ENCODE measurements around the gene PRM1. TPM values are rescaled to one million over a fixed set of nuclear protein-coding genes. Genes with fewer than 3 reads are reported as not detected.
A peak's percentile ranks its signal among the peaks of the same experiment; 100 is the strongest.

The PRM1 gene
- total and polyA plus RNA-seq, 2 of the 13 experiments (the other 11 are each of a cell fraction or from before 2014, with no cell fraction given), result not detected

DNA sequence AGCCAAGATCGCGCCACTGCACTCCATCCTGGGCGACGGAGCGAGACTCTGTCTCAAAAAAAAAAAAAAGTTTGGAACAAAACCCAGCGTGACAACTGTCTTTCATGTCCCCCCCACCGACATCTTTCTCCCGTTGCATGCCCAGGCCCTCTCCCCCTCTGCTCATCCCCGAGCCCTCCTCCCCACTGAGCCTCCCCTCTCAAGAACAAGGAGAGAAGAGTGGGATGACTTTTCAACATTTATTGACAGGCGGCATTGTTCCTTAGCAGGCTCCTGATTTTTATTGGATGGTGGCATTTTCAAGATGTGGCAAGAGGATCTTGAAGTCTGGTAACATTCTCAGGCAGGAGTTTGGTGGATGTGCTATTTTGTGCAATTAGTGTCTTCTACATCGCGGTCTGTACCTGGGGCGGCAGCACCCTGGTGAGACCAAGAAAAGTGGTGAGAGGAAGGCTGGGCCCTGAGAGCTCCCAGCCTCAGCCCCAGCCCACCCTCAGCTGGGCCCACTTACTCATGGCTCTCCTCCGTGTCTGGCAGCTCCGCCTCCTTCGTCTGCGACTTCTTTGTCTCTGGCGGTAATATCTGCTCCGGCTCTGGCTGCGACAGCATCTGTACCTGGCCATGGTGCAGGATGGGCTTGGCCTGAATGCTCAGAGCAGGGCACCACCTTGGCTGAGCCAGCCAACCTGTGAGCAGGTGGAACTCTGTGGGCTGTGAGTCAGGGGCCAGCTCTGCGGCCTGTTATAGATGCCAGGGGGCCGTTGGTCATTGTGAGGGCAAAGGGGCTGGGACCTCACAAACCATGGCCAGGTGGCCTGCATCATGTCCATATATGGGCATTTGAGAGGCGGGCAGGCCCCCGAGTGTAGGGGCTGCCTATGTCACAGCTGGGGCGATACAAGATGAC, at the start of gene PRM1 (continued):
- TF ChIP-seq, protein P1, sequence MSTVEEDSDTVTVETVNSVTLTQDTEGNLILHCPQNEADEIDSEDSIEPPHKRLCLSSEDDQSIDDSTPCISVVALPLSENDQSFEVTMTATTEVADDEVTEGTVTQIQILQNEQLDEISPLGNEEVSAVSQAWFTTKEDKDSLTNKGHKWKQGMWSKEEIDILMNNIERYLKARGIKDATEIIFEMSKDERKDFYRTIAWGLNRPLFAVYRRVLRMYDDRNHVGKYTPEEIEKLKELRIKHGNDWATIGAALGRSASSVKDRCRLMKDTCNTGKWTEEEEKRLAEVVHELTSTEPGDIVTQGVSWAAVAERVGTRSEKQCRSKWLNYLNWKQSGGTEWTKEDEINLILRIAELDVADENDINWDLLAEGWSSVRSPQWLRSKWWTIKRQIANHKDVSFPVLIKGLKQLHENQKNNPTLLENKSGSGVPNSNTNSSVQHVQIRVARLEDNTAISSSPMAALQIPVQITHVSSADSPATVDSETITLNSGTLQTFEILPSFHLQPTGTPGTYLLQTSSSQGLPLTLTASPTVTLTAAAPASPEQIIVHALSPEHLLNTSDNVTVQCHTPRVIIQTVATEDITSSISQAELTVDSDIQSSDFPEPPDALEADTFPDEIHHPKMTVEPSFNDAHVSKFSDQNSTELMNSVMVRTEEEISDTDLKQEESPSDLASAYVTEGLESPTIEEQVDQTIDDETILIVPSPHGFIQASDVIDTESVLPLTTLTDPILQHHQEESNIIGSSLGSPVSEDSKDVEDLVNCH (CRISPR knock-in tag; IDR thresholded peaks at IDR 0.05), result no peak
- no peak for TF ChIP-seq ZFP36 (IDR thresholded peaks at IDR 0.05; ENCODE audit: borderline replicate concordance, low read depth, low read length, partially characterized antibody)
- no peak for TF ChIP-seq FIP1L1 (IDR thresholded peaks at IDR 0.05; ENCODE audit: borderline replicate concordance, insufficient read depth, low read depth, low read length)
- TF ChIP-seq ZNF563 (CRISPR knock-in tag; IDR thresholded peaks at IDR 0.05), result no peak
- TF ChIP-seq, protein P2, sequence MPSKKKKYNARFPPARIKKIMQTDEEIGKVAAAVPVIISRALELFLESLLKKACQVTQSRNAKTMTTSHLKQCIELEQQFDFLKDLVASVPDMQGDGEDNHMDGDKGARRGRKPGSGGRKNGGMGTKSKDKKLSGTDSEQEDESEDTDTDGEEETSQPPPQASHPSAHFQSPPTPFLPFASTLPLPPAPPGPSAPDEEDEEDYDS (CRISPR knock-in tag; IDR thresholded peaks at IDR 0.05), result no peak
- no peak for TF ChIP-seq CEBPB (IDR thresholded peaks at IDR 0.05; ENCODE audit: borderline replicate concordance, low read depth, low read length)
- TF ChIP-seq, protein P3, sequence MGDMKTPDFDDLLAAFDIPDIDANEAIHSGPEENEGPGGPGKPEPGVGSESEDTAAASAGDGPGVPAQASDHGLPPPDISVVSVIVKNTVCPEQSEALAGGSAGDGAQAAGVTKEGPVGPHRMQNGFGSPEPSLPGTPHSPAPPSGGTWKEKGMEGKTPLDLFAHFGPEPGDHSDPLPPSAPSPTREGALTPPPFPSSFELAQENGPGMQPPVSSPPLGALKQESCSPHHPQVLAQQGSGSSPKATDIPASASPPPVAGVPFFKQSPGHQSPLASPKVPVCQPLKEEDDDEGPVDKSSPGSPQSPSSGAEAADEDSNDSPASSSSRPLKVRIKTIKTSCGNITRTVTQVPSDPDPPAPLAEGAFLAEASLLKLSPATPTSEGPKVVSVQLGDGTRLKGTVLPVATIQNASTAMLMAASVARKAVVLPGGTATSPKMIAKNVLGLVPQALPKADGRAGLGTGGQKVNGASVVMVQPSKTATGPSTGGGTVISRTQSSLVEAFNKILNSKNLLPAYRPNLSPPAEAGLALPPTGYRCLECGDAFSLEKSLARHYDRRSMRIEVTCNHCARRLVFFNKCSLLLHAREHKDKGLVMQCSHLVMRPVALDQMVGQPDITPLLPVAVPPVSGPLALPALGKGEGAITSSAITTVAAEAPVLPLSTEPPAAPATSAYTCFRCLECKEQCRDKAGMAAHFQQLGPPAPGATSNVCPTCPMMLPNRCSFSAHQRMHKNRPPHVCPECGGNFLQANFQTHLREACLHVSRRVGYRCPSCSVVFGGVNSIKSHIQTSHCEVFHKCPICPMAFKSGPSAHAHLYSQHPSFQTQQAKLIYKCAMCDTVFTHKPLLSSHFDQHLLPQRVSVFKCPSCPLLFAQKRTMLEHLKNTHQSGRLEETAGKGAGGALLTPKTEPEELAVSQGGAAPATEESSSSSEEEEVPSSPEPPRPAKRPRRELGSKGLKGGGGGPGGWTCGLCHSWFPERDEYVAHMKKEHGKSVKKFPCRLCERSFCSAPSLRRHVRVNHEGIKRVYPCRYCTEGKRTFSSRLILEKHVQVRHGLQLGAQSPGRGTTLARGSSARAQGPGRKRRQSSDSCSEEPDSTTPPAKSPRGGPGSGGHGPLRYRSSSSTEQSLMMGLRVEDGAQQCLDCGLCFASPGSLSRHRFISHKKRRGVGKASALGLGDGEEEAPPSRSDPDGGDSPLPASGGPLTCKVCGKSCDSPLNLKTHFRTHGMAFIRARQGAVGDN (CRISPR knock-in tag; IDR thresholded peaks at IDR 0.05), result peak; percentile 76
- no peak for TF ChIP-seq HOXA7 (CRISPR knock-in tag; IDR thresholded peaks at IDR 0.05)
- no peak for TF ChIP-seq CAMTA2 (CRISPR knock-in tag; IDR thresholded peaks at IDR 0.05; ENCODE audit: borderline replicate concordance)
- TF ChIP-seq NPAS2 (CRISPR knock-in tag; IDR thresholded peaks at IDR 0.05; ENCODE audit: borderline replicate concordance), result no peak
- TF ChIP-seq, protein P4, sequence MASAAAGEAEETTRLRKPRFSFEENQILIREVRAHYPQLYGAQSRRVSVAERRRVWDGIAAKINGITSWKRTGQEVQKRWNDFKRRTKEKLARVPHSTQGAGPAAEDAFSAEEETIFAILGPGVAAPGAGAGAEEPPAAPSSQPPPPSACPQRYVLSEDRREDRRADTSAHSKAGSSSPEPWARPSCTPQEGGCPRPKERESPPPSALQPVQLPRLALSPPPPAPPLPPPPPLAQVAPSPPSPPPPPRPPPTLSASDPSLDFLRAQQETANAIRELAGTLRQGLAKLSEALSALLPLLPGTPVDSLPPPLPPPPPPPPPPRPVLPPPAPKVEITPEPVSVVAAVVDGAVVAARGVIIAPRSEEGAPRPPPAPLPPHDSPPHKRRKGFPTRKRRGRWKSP (CRISPR knock-in tag; IDR thresholded peaks at IDR 0.05), result no peak
- TF ChIP-seq ZNF644 (CRISPR knock-in tag; IDR thresholded peaks at IDR 0.05; ENCODE audit: low read depth), result no peak
- TF ChIP-seq, protein P5, sequence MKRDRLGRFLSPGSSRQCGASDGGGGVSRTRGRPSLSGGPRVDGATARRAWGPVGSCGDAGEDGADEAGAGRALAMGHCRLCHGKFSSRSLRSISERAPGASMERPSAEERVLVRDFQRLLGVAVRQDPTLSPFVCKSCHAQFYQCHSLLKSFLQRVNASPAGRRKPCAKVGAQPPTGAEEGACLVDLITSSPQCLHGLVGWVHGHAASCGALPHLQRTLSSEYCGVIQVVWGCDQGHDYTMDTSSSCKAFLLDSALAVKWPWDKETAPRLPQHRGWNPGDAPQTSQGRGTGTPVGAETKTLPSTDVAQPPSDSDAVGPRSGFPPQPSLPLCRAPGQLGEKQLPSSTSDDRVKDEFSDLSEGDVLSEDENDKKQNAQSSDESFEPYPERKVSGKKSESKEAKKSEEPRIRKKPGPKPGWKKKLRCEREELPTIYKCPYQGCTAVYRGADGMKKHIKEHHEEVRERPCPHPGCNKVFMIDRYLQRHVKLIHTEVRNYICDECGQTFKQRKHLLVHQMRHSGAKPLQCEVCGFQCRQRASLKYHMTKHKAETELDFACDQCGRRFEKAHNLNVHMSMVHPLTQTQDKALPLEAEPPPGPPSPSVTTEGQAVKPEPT (CRISPR knock-in tag; IDR thresholded peaks at IDR 0.05; ENCODE audit: low read depth), result no peak
- TF ChIP-seq ZNF264 (CRISPR knock-in tag; IDR thresholded peaks at IDR 0.05), result no peak
- no peak for TF ChIP-seq ZNF34 (CRISPR knock-in tag; IDR thresholded peaks at IDR 0.05; ENCODE audit: borderline replicate concordance)
- no peak for TF ChIP-seq NR1H2 (CRISPR knock-in tag; IDR thresholded peaks at IDR 0.05; ENCODE audit: borderline replicate concordance, low read depth)
